Measurements from ENCODE around the gene MIF4GD.

Gene MIF4GD

GRCh38 chr17:75231071-75231470 lies 40.0 kb downstream of the MIF4GD start:
- no peak for DNase-seq

GRCh38 chr17:75228847-75229246 lies 42.2 kb downstream of the MIF4GD start:
- no peak for DNase-seq

GRCh38 chr17:75228305-75228704 lies 42.7 kb downstream of the MIF4GD start:
- DNase-seq = no peak

- DNase-seq = no peak
Observed at GRCh38 chr17:75227729-75228128, 43.3 kb downstream of the MIF4GD start.

- no peak for DNase-seq
Observed at GRCh38 chr17:75225016-75225415, 46.0 kb downstream of the MIF4GD start.

- DNase-seq = no peak
Observed at GRCh38 chr17:75219815-75220214, 51.2 kb downstream of the MIF4GD start.

GRCh38 chr17:75218131-75218530 lies 52.9 kb downstream of the MIF4GD start:
- no peak for DNase-seq
